Measurements from ENCODE around the gene FAM20C.

The FAM20C gene

GRCh38 chr7:208130-208673 is 15.8 kb downstream of the FAM20C start:
- no peak for DNase-seq (ENCODE audit: low read depth in 2 of 2, low spot score in 1 of 2)

- no peak for DNase-seq (ENCODE audit: low read depth in 2 of 2, low spot score in 1 of 2)
These were observed 16.4 kb downstream of the FAM20C start for GRCh38 chr7:208816-209215.

GRCh38 chr7:209416-209815 is 17.0 kb downstream of the FAM20C start:
- DNase-seq (ENCODE audit: low read depth in 2 of 2, low spot score in 1 of 2) = no peak

- no peak for DNase-seq (ENCODE audit: low read depth in 2 of 2, low spot score in 1 of 2)
These were observed 17.5 kb downstream of the FAM20C start for GRCh38 chr7:209906-210305.

- DNase-seq (ENCODE audit: low read depth in 2 of 2, low spot score in 1 of 2) = no peak
These were observed 18.1 kb downstream of the FAM20C start for GRCh38 chr7:210401-210925.

- DNase-seq (ENCODE audit: low read depth in 2 of 2, low spot score in 1 of 2) = no peak
These were observed 18.8 kb downstream of the FAM20C start for GRCh38 chr7:211033-211714.

GRCh38 chr7:211715-212058 is 19.3 kb downstream of the FAM20C start:
- no peak for DNase-seq (ENCODE audit: low read depth in 2 of 2, low spot score in 1 of 2)

GRCh38 chr7:212754-213153 is 20.4 kb downstream of the FAM20C start:
- no peak for DNase-seq (ENCODE audit: low read depth in 2 of 2, low spot score in 1 of 2)

- DNase-seq (ENCODE audit: low read depth in 2 of 2, low spot score in 1 of 2) = no peak
These were observed 21.1 kb downstream of the FAM20C start for GRCh38 chr7:213324-213993.

GRCh38 chr7:214410-215212 is 22.2 kb downstream of the FAM20C start:
- no peak for DNase-seq (ENCODE audit: low read depth in 2 of 2, low spot score in 1 of 2)

GRCh38 chr7:216360-217300 is 24.3 kb downstream of the FAM20C start:
- no peak for DNase-seq (ENCODE audit: low read depth in 2 of 2, low spot score in 1 of 2)

- DNase-seq (ENCODE audit: low read depth in 2 of 2, low spot score in 1 of 2) = no peak
These were observed 25.4 kb downstream of the FAM20C start for GRCh38 chr7:217781-218180.

- no peak for DNase-seq (ENCODE audit: low read depth in 2 of 2, low spot score in 1 of 2)
These were observed 25.9 kb downstream of the FAM20C start for GRCh38 chr7:218316-218715.

- no peak for DNase-seq (ENCODE audit: low read depth in 2 of 2, low spot score in 1 of 2)
These were observed 26.7 kb downstream of the FAM20C start for GRCh38 chr7:218896-219580.

- no peak for DNase-seq (ENCODE audit: low read depth in 2 of 2, low spot score in 1 of 2)
These were observed 27.3 kb downstream of the FAM20C start for GRCh38 chr7:219581-220150.

- no peak for DNase-seq (ENCODE audit: low read depth in 2 of 2, low spot score in 1 of 2)
These were observed 27.9 kb downstream of the FAM20C start for GRCh38 chr7:220151-220841.

GRCh38 chr7:221978-222715 is 29.8 kb downstream of the FAM20C start:
- no peak for DNase-seq (ENCODE audit: low read depth in 2 of 2, low spot score in 1 of 2)

GRCh38 chr7:222716-223041 is 30.3 kb downstream of the FAM20C start:
- DNase-seq (ENCODE audit: low read depth in 2 of 2, low spot score in 1 of 2) = no peak
